Cardiac fibroblast (primary cell): ENCODE results near the gene ITGA8.
"Not testable (repeated sequence)": the region's sequence is repeated elsewhere in the genome, so short reads cannot be mapped to it uniquely, and the experiment has no call there.

ENCODE experiments used
- DNase-seq, 2 donors: peaks; one replicate each; pipeline versions ENCODE4 v3.0.0 to v3.0.0-alpha.2; 2010; ENCODE audit warnings: low read depth in 2 of 2
- H3K4me3 ChIP-seq, 2 donors: replicated peaks in 1 of 2; 1 replicate in 1 of 2; 2 replicates in 1 of 2; pipeline ENCODE4 v1.5.1; 2011; ENCODE audit warnings: low read depth in 2 of 2, low read length in 2 of 2, mild to moderate bottlenecking in 2 of 2, moderate library complexity in 1 of 2
- TF ChIP-seq, protein P1 (sequence below): IDR thresholded peaks from one replicate; pipeline ENCODE4 v1.5.1; 2011; ENCODE audit warnings: low read depth, mild to moderate bottlenecking, low read length, inconsistent platforms

The ITGA8 gene

DNA sequence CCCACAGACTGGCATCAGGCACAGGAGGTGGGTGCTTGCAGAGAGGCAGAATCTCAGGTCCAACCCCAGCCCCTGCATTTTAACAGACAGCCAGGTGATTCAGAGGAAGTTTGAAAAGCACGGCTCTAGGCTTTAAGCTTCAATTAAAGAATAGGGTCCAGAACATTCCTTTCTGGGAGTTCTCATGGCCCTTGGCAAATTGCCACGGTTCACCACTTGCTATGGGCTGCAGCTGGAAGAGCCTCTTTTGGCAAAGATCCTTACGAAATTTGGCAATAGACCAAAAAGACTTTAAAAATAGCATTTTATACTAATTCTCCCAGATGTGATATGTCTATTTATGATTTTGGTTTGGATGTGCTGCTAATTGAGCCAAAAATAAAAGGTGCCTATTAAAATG is 148.1 kb downstream of the ITGA8 start:
- peak; percentile 77 to 89 for DNase-seq
- no peak overlapping the region for H3K4me3 ChIP-seq
- TF ChIP-seq, protein P1, sequence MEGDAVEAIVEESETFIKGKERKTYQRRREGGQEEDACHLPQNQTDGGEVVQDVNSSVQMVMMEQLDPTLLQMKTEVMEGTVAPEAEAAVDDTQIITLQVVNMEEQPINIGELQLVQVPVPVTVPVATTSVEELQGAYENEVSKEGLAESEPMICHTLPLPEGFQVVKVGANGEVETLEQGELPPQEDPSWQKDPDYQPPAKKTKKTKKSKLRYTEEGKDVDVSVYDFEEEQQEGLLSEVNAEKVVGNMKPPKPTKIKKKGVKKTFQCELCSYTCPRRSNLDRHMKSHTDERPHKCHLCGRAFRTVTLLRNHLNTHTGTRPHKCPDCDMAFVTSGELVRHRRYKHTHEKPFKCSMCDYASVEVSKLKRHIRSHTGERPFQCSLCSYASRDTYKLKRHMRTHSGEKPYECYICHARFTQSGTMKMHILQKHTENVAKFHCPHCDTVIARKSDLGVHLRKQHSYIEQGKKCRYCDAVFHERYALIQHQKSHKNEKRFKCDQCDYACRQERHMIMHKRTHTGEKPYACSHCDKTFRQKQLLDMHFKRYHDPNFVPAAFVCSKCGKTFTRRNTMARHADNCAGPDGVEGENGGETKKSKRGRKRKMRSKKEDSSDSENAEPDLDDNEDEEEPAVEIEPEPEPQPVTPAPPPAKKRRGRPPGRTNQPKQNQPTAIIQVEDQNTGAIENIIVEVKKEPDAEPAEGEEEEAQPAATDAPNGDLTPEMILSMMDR: no peak

DNA sequence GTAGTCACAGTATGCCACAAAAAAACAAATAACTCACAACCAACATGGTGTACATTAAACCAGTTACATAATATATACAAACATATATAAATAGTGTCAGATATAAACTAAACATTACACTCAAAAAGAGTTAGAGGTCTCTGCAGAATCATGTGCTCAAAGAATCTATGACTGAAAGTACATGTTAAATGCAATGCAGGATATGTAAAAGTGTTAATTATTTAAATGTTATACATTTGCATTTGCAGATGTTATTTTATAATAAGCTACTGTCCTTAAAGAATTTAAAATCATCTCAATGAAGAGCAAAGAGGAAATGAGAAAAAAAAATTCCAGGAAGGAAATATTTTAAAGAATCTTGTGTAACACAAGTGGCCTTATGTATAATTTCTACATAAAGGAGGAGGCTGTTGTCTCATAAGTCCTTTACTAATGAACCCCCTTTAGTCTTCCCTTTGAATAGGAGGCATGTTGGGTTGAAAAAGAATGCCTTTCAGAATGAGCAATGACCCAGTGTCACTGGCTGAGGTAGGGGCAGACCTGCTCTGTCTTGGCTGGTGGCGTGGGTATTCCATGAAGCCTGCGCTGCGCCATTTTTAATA is 148.9 kb downstream of the ITGA8 start:
- no peak for DNase-seq
- TF ChIP-seq, protein P1: no peak
- H3K4me3 ChIP-seq: no peak overlapping the region

DNA sequence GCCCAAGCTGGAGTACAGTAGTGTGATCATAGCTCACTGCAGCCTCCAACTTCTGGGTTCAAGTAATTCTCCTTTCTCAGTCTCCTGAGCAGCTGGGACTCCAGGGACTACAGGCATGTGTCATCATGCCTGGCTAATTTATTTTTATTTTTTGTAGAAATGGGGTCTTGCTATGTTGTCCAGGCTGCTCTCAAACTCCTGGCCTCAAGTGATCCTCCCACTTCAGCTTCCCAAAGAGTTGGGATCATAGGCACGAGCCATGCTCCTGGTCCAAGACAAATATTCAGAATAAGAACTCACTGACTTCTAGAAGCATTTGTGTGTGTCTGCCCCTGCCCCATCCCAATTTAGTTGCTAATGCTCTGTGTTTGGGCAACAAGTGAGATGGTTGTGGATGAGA is 151.8 kb downstream of the ITGA8 start:
- no peak overlapping the region for H3K4me3 ChIP-seq
- no peak for DNase-seq
- TF ChIP-seq, protein P1: no peak

DNA sequence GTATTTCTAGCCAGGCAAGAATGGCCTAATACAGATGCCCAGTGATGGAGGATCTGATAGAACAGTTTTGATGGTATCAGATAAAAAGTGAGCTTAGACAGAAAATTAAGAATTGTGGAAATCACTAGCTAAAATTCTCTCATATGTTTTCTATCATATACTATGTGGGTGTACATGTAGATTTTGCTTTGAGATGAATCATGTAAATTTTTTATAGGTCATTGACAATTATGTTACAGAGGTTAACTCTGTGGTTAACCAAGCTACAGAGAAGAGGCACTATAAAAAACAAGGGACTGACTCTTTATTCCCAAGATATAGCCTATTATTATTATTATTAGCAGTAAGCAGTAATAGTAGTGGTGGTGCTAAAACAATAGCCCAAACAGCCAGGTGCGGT is 156.5 kb downstream of the ITGA8 start:
- no peak overlapping the region for H3K4me3 ChIP-seq
- DNase-seq: no peak
- TF ChIP-seq, protein P1: no peak

DNA sequence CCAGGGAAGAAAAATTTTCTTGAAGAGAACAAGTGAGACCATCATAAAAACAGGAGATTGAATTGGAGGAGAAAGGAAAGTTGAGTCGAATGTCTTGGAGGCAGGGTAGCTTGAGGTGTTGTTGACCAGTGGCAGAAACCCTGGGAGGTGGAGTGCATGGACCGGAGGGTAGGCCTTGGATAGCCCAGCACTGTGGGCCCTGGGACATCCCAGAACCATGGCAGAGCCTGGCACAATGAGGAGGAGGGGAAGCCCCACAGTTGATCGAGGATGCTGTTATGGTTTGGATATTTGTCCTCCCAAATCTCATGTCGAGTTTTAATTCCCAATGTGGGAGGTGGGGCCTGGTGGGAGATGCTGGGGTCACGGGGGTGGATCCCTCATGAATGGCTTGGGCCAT is 157.1 kb downstream of the ITGA8 start:
- no peak for DNase-seq
- no peak overlapping the region for H3K4me3 ChIP-seq
- TF ChIP-seq, protein P1: no peak

DNA sequence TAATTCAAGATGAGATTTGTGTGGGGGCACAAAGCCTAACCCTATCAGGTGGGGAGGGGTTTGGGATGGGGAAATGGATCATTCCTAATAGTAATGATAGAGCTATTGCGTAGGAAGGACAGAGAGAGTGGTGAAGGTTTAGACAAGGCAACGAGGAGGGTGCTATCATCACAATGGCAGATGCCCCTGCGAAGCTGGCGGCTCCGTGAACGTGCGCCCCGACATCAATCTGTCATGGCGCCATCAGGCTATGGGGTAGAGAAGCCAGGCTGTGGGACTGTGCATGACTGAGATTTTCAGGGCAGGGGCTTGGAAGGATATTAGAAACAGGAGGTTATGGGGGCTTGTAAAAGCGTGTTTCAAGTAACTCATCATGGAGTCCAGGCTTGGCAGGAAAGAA is 157.6 kb downstream of the ITGA8 start:
- H3K4me3 ChIP-seq: no peak overlapping the region
- TF ChIP-seq, protein P1: no peak
- DNase-seq: no peak

DNA sequence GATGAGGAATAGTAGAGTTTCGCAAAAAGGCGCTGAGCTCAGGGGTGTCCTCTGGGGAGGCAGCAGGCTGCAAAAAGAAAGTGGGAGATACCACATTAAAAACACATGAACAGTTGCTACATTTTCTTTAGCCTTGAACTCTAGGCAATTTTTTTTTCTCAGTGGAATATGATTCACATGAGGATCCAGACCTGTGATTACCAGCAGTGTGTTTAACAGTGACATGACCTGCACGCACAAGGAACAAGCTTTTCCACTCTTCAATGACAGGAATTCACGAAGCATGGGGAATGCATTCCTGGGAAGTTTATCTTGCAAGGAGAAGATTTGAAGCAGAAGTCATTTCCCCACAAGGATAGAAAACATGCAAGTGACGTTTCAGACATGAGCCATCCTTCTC is 161.6 kb downstream of the ITGA8 start:
- TF ChIP-seq, protein P1: no peak
- no peak overlapping the region for H3K4me3 ChIP-seq
- peak; percentile 17 to 69 for DNase-seq

DNA sequence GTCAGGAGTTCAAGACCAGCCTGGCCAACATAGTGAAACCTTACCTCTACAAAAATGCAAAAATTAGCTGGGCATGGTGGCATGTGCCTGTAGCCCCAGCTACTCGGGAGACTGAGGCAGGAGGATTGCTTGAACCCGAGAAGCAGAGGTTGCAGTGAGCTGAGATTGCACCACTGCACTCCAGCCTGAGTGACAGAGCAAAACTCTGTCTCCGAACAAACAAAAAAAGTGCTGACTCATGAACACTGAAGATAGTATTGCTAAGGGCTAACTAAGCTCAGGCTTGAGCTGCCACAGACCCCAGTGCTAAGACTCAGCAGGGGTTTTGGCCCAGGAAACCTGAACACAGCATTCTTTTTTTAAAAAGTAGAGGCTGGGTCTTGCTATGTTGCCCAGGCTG is 162.6 kb downstream of the ITGA8 start:
- DNase-seq, H3K4me3 ChIP-seq: not testable (repeated sequence)
